ENCODE results near the gene MANEAL.
A peak's percentile ranks its signal among the peaks of the same experiment; 100 is the strongest.

Gene MANEAL

DNA sequence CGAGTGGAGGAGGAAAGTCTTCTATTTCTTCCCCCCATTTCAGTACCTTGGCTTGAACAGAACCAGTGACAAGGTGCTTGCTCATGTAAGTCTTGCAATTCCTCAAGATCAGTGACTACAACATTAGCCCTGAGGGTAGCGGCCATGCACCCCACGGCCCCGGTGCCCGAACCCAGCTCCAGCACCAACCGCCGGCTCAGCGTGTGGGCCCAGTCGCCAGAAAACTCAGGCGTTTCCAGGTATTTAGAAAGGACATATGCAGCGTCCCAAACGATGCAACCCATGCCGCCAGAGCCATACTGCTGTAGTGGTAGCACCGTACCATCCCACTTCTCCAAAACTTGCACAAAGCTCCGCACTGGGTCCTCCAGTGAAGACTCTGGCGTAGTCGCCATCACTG is 11.2 kb upstream of the MANEAL start:
- no peak for DNase-seq

DNA sequence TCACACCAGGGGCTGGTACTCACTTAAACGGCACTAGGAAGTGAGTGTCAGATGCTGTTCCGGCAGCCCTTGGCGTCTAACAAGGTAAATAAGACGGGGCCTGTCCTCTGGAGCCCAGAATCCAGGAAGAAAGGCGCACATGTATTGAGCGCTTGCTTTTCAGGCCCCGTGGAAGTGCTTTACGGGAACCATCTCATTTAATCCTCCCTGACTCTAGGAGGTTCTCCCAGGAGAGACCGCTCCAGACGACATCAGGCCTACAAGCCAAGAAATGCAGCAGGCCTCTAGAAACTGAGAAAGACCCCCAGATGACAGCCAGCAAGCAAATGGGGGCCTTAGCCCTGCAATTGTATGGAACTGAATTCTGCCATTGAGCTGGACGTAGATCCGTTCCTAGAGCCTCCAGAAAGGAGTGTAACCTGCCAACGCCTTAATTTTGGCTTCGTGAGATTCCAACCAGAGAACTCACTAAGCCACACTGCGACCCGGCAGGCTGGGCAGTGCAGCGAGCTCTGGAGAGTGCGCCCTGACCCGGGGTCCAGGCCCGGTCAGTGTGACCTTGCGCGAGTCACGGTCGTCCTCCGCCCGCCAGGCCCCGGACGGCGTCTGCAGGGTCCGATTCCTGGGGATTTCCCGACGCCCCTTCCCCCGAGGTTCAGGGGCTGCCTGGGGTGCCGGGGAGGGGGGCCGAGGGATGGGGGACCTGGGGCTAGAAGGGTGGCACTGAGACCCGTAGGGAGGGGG is 532 bp upstream of the MANEAL start:
- DNase-seq = no peak

DNA sequence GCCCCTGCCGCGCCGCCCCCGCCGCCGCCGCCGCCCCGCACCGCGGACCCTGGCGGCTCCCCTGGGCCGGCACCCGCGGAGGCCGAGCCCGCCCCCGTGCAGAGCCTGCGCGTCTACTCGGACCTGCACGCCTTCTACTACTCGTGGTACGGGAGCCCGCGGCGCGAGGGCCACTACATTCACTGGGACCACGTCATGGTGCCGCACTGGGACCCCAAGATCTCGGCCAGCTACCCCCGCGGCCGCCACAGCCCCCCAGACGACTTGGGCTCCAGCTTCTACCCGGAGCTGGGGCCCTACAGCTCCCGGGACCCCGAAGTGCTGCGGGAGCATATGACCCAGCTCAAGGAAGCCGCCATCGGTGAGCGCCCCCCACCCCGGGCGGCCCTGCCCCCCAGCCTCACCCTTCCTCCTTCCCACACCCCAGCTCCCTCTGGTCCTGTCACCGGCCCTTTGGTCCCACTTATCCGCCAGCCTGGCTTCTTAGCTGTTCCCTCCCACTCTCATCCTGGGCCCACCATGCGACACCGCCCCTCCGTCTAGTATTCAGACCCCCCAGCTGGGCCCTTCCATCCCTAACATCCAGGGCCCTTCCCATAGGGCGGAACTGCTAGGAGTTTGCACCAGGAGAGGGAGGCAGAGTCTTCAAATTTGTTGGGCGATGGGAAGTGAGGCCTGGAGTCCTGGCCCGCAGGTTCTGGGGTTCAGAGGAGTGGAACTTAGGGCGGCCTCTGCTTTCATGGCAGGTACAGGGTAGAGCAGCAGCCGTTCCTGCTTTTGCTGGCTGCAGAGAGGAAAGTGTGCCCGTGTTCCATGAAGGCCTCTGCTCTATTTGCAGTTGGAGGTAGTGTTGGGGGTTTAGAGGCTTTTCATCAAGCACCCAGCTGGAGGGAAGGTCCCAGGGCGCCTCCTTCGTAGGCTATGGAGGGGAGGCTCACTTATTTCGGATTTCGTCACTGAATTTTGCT is 1.0 kb downstream of the MANEAL start:
- DNase-seq = no peak

DNA sequence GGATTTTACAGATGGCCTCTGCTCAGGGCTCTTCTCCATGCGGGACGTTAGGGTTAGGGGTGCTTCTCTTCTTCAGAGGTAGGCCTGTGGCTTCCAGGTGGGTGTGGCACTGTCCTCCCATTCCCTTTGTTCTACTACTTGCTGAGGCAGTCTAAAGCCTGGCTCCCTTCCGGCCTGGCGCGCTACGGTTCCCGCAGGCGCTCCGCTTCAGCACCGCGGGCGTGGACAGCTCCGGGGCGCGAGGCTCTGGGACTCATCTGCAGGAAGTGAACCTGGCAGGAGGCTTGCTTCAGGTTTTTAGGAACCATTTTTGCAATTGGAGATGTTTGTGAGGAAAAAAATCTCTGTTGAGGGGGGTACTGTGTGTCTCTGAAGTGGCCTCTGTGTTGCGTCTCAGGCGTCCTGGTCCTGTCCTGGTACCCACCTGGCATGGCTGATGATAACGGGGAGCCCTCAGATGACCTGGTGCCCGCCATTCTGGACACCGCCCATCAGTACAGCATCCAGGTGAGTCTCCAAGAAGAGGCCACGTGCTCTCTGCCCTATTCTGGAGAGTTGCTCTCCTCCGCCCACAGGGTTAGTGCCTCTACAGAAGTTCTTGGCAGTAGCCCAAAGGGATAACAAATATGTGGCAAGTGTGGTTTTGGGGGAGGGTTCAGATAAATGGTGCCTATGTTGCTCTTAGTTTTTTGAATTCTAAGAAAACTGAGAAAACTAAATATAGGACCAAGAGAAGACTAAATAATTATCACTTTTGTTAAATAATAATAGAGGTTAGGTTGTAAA is 1.9 kb downstream of the MANEAL start:
- DNase-seq = peak; percentile 26

DNA sequence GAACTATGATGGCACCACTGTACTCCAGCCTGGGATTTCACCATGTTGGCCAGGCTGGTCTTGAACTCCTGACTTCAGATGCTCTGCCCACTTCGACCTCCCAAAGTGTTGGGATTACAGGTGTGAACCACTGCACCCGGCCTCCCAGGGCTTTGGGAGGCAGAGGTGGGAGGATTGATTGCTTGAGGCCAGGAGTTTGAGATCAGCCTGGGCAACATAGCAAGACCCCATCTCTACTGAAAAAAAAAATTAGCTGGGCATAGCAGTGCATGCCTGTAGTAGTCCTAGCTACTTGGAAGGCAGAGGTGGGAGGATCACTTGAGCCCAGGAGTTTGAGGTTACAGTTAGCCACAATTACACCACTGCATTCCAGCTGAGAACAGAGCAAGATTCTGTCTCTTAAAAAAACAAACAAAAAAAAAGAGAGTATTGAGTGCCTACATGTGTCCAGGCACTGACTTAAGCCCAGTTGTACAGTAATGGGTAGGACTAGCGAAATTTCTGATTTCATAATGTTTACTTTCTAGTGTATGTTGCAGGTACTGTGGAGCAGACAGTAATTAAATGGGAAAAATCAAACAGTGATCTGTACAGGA is 4.2 kb downstream of the MANEAL start:
- no peak for DNase-seq

DNA sequence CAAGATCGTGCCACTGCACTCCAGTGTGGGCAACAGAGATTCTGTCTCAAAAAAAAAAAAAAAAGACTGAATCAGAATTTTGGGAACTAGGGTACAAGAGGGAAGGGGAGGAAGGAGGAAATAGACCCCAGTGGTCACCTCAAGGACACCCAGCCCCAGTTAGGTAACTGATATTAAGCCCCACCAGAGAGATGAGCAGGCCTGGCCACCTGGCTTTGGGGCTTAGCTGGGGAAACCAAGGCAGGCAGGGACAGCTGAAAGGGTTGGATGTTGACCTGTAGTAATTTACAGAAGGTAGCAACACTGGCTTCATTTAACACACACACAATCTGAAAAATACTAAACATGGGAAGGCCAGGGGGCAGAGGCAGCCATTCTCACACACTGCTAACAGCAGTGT is 8.8 kb downstream of the MANEAL start:
- no peak for DNase-seq

DNA sequence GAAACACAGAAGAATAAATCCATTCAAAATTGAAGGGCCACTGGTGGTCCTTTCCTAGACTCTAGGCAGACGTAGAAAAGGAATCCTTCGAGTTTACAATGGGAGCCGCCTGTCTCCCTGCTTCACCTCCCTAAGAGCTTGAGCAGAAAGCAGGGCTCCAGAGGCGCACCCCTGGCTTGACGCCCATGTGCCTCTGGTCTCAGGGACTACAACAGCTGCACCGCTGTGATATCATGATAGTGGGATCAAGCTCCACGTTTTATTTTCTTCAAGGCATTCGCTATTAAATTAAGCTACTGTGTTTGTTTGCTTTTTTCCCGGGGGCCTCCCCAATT is 13.5 kb downstream of the MANEAL start:
- no peak for DNase-seq

DNA sequence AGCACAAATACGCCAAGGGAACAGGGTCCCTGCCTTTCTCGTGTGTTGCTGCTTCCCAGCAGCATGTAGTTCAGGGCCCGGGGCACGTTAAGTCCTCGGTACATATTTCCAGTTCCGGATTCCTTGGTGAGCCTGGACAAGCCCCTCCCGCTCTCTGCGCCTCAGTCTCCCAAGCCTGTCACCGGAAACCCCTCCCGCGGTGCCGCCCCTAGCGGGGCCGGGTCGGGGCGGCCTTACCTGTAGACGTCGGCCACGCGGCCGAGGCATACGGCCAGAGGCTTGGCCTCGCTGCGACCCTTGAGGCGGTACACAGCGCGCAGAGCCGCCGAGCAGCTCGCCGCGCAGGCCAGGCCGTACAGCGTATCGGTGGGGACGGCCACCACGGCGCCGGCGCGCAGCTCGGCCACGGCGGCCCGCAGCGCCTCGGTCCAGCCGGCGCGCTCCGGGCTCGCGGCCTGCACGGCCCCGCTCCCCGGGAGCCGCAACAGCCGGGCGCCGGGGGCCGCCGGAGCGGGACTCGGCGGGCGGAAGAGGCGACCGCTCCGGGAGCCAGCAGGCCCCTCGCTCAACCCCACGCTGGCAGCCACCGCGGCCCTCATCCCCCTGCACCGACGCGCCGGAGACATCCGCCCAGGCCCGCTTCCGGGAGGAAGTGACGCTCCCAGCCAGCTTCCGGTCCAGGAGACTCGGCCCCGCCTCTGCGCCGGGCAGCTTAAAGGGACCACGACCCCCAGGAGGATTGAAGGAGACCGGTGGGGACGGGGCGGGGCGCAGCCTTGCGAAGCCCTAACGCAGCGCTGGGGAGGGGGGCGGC is 14.1 kb downstream of the MANEAL start, which contains the start of the genes C1orf122 and YRDC:
C1orf122 (plus strand) TSS at position 236 of the 814 bp plus-strand sequence. CDS start 615 bp downstream, outside the sequence.
YRDC (minus strand) TSS at position 654 of the 814 bp plus-strand sequence; CDS start at position 626, 28 bp downstream.
- DNase-seq = peak; percentile 85

DNA sequence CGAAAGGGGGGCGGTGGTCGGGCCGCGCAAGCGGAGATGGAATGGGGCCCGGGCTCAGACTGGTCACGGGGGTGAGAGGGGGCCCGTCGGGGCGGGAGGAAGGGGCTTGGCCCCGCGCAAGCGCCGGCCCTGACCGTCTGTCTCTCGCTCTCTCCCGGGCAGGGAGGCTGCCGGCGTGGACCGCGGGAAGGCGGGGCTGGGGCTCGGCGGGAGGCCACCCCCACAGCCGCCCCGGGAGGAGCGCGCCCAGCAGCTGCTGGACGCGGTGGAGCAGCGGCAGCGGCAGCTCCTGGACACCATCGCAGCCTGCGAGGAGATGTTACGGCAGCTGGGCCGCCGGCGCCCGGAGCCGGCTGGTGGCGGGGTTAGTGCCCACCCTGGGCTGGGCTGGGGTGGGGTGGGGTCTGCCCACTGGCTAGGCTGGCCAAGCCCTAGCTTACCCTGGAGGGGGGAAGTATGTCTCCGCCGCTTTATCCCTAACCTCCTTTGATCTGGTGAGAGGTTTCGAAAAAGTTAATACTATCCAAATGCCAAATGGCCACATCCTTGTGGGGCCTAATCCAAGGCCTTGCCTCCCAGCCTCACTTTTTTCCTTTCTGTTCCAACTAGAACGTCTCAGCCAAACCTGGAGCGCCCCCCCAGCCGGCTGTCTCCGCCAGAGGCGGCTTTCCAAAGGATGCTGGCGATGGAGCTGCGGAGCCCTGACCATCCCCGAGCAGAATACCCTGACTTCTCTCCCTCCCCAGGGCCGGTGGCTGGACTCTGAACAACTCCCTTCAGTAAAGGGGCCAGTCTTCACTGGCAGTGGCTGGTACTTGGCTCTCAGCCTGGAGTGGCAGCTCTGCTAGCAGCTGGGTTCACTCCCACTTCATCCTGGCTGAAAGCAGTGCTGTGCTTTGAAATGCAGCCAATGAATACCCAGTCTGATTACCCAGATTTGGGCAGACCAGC is 15.0 kb downstream of the MANEAL start:
- DNase-seq = no peak

DNA sequence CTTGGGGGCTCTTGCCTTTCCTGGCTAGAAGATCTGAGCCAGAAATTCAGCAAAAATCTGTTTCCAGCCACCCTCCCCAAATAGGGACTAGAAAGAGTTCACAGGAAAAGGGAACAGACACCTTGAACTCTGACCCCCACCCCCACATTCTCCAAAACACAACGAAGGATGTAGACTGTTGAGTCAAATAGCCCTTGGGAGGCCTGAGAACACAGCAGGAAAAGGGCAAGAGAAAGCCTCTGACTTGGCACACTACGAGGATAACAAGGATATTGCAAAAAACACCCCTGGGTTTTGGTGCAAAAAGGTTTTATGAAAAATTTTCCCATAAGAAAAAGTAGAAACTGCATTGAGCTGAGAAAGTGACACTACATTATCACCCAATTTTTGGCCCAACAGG is 16.3 kb downstream of the MANEAL start:
- DNase-seq = no peak

DNA sequence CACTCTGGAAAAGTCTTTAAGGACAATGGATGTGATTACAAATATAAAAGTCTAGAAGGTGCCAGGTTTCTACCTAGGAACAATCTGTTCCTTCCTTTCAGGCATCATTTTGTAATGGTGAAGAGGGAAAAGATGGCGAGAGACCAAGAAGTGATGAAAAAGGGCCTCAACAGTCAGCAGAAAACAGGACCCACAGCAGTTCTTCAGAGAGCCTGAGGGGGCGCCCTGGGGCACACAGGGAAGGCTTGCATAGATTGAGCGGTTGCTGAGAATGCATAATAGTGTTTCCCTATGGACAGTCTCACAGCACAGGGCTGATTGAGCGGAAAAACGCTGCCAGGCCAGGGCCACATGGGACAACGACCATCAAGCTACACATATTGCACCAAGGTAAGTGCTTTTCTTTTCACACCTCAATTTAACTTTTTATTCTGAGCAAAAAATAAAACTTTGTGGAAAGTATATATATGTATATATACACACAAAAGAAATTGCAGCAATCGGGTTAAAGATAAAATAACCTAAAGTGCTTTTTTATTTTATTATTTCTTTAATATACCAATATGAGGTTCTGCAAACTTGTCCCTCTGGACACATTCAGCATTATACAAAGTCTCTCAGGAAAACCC is 17.5 kb downstream of the MANEAL start:
- DNase-seq = peak; percentile 61

DNA sequence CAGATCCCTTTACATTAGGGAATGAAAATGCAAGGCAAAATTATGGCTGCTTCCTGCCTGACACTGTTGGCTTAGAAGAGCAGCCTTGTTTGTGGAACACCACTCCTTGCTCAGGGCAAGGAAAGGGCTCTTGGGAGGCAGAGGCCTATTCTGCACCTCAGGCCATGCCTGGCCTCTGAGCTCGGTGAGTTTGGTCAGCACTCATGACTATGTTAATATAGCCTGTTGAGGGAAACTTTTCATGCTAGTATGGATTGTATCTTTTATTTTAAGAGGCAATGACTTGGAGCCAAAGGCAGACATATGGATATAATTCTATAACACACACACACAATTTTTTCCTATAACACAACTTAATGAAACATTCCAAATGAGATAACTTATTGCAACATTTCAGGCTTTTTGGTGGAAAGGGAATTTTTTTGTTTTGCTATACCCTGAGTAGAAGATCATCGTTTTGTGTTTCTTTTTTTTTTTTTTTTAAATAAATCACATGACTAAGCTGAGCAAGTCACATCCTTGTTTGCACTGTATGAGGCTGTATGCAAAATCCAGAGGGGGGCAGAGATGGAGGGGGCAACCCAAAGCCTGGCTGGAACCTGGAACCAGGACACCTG is 20.0 kb downstream of the MANEAL start:
- DNase-seq = no peak

DNA sequence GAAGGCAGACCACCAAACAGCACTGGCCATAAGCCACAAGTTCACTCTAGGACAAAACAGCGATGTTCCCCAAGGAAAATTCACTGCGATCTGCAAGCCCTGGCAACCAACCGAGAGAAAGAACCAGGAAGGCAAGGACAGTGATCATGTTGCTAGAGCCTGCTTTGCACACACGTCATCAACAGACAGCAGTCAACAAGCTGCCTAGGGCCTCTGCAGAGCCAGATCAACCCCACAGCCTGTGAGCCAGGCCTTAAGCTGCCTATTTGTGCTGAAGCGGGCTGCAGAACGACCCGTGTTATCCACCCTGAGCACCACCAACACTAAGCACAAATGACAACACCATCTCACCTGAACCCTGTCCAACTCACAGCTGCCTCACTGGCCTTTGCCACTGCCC is 20.6 kb downstream of the MANEAL start:
- DNase-seq = no peak

DNA sequence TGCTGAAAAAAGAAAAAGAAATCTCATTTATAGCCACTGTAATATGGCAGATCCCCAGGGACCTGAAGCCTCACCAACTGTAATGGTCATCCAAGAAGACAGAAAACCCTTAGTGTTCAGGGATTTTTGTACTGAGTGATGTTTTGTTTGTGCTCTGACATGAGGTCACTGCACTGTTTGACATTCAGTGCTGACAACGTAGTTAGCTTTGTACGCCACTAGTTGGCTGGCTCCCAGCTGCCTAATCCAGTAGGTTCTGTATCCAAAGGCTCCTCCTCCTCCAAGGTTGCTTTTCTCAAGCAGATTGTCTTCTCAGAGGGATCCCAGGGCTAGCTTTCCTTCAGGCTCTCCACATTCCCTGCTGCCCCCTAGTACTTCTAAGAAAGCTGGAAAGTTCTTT is 23.8 kb downstream of the MANEAL start:
- DNase-seq = no peak

DNA sequence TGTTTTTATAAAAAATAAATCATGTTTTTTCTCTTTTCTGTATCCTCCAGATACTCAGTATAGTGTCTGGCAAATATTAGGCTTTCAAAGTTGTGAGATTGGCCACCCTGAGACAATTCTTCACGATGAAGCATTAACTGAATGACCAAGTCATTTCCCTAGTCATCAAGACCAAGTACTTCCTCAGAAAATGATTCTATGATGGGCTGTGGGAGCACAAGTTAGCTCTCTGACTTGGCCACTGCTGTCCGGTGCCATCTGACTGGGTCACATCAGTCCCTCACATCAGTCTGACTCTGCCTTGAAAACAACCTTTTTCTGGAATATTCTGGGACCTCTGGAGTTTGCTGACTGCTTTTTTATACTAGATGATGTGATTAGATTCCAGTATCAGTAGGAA is 27.8 kb downstream of the MANEAL start:
- DNase-seq = no peak

DNA sequence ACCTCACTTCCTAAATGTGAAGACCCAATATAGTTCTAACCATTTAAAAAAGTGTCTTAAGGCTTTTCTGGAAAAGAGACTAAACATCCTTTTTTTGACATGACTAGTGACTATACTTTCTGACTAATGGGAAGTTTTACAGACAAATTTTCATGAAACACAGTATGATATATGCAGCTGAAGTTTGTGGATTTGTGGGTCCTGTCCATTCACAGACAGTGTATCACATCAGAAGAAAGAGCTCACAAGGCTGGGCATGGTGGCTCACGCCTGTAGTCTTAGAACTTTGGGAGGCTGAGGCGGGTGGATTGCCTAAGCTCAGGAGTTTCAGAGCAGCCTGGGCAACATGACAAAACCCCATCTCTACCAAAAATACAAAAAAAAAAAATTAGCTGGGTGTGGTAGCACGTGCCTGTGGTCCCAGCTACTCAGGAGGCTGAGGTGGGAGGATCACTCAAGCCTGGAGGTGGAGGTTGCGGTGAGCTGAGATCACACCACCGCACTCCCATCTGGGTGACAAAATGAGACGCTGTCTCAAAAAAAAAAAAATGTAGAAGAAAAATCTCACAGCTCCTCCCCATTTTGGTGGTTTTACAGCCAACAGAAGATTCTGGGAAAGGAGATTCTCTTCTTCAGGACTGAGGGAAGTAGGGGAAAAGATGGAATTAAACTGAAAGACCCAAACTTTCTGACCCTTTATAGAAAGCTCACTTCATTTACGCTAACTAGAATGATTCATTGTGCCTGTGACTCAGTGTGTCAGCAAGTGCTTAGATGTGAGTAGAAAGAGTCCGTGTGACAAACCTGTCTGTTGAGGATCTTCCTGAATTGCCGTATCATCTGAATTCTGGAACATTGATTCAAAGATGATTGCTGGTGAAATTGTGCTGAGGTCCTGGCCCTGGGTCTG is 29.5 kb downstream of the MANEAL start:
- no peak for DNase-seq

DNA sequence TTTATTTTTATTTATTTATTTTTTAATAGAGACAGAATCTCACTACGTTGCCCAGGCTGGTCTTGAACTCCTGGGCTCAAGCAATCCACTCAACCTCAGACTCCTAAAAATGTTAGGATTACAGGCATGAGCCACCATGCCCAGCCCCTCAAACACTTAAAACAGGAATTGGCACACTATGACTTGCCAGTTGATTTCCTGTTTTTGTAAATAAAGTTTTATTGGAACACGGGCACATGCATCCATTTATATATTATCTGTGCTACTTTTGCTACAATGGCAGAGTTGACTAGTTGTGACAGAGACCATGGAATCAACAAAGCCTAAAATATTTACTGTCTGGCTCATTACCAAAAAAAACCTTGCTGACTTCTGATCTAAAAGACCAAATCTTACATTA is 30.4 kb downstream of the MANEAL start:
- no peak for DNase-seq

DNA sequence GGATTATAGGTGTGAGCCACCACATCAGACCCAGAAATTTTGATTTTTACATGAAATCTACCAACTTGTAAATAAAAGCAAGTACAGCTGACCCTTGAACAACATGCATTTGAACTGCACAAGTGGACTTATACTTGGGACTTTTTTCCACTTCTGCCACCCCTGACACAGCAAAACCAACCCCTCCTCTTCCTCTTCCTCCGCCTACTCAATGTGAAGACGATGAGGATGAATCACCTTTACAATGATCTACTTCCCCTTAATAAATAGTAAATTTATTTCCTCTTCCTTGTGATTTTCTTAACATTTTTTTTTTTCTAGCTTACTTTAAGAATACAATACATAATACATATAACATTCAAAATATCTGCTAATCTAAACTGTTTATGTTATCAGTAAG is 31.9 kb downstream of the MANEAL start:
- DNase-seq = no peak
